HG03378 (cell line): ENCODE data around the gene PRAMEF2.
"Not testable (repeated sequence)": the region's sequence is repeated elsewhere in the genome, so short reads cannot be mapped to it uniquely, and the experiment has no call there.

Source experiments
- ATAC-seq: cut with Tn5 transposase; IDR thresholded peaks from one replicate; pipeline ENCODE4 v1.9.1; 2021; ENCODE audit warnings: mild to moderate bottlenecking, moderate library complexity; ENCODE audit not compliant: unreplicated experiment

The PRAMEF2 gene

DNA sequence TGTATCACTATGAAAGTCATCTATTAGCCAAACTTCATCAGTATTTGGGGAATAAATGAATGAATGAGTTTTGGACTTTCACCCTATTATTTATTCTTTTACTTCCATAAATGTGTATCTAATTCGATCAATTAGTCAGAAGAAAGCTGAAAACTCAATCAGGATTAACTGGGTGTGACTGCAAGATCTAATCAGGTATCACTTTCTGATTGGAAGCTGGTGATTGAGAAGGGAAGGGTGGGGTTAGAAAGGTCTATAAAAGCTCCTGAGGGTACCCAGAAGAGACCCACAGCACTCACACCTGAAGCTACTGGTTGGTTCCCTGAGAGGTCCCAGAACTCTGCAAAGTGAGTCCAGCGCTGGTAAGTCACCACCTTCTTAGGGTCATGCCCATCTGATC, at the start of gene PRAMEF2:
Gene PRAMEF2, plus strand, starts transcription at position 301 of the 400 bp plus-strand sequence. CDS start 1,924 bp downstream, outside the sequence.
- ATAC-seq, result not testable (repeated sequence)

- no peak for ATAC-seq
Observed at GRCh38 chr1:12809933-12810332, 47.0 kb upstream of the PRAMEF2 start.

DNA sequence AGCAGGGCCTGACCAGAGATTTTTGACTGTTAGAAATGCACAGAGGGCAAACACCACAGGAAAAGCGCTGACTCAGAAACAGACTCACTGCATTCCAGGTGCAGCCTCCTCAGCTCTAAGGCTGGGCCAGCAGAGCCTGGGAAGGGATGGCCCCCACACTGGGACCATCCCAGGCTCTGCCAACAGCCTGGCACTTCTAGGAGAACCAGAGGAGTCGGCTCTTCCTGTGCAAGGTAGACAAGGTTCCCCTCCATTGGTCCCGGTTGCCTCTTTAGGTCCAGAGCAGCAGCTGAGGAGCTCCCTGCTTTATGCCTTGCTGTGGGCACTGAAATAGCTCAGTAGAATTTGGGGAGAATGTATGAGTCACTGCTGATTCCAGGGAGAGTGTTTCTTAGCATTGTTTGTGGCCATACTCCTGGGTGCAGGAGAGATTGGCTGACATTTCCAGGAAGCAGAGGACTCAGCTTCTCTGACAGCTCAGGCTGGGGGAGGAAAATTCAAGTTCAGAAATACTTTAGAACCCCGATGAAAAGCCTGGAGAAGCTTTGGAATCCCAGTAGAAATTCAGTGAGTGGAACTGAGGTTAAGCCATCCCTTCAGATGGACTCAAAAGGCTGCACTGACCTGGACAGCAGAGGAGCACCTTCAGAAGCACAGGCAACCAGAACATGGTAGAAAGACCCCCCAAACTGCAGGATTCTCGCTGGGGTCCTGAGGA, 46.0 kb upstream of the PRAMEF2 start:
- ATAC-seq, result no peak

GRCh38 chr1:12811409-12811784, 45.5 kb upstream of the PRAMEF2 start:
- ATAC-seq, result no peak

GRCh38 chr1:12819061-12819460, 37.8 kb upstream of the PRAMEF2 start:
- ATAC-seq, result not testable (repeated sequence)

DNA sequence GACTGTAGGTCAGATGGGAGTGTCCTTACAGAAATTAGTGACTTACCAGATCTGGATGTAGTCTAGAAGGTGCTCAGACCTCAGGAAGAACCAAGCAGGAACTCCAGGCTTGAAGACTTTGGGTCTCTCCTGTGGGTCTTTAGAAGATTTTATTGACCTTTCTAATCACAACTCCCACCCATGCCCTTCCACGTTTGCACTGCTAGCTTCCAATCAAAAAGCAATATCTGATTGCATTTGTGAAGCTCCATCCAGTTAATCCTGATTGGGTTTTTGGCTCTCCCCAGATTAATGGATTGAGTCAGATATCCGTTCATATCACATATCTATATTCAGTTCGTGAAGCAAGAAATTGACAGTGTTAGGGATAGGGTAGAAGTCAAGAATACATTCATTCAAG, 25.6 kb upstream of the PRAMEF2 start, which contains the start of gene PRAMEF11:
Gene PRAMEF11, minus strand, starts transcription at position 101 of the 400 bp plus-strand sequence. CDS start 2,621 bp downstream, outside the sequence.
- ATAC-seq, result not testable (repeated sequence)

DNA sequence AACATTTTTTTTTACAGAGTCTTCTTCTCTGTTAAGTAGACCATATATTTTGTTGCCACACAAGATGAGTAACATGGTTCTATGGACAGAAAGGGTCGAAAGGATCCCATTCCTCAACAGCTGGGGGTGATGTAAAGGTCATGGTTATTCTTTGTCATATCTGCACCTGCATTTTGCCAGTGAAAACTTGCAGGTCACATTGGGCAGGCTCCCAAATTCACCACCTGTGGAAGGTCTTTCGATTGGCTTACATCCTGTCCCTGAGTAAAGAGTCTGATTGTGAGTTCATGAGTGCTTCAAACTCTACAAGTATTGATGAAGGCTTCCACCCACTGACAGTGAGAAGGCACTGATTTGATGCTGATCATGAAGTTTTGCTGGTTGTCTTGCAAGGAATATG, 23.6 kb upstream of the PRAMEF2 start:
- not testable (repeated sequence) for ATAC-seq

DNA sequence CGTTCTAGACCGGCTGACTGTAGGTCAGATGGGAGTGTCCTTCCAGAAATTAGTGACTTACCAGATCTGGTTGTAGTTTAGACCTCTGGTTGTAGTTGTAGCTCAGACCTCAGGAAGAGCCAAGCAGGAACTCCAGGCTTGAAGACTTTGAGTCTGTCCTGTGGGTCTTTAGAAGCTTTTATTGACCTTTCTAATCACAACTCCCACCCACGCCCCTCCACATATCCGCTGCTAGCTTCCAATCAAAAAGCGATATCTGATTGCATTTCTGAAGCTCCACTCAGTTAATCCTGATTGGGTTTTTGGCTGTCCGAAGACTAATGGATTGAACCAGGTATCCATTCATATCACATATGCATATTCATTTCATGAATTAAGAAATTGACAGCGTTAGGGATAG, 8.3 kb upstream of the PRAMEF2 start, which contains the start of gene HNRNPCL1:
Gene HNRNPCL1, minus strand, starts transcription at position 101 of the 400 bp plus-strand sequence. CDS start 431 bp downstream, outside the sequence.
- not testable (repeated sequence) for ATAC-seq

DNA sequence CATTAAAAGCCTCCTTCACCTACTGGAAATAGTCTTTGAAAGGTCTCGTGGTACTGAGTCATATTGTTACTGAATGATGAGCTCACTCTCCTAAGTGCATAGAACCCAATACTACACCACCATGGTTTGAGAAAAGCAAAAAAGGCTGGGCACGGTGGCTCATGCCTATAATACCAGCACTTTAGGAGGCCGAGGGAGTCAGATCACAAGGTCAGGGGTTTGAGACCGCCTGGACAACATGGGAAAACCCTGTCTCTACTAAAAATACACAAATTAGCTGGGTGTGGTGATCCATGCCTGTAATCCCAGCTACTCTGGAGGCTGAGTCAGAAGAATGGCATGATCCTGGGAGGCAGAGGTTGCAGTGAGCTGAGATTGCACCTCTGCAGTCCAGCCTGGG, 5.1 kb upstream of the PRAMEF2 start:
- no peak for ATAC-seq

DNA sequence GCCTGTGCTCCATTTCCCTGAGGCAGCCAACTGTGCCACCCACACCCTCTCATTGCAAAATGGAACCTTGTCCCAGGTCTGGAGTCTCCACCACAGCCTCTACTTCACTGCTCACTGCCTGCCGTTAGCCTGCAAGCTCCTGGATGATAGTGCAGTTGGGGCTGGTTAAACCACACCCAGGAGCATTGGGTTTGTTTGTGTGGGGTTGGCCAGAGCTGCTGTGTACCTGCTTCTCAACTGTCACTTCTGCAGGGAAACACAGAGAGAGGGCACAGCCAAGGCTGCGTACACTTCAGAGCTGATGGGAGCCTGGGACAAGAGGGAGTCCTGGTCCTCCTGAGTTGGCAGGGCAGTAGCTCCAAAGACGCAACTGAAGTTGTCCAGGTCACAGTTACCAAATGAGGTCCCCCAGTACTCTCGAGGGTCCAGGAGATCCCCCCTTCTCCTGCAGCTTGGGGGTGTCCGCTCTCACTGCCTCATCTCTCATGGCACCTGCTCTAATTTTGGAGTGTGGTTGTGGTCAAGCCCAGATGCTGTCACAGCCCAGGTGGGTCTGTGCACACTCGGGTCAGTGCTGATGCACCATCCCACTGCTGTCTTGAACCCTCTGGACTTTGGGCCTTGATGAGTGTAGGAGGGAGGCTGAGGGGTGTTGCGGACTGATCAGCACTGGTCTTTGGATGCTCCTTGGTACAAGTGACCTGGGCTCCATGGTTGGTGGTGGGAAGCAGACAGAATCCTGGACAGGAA, 6.4 kb downstream of the PRAMEF2 start:
- ATAC-seq, result not testable (repeated sequence)

DNA sequence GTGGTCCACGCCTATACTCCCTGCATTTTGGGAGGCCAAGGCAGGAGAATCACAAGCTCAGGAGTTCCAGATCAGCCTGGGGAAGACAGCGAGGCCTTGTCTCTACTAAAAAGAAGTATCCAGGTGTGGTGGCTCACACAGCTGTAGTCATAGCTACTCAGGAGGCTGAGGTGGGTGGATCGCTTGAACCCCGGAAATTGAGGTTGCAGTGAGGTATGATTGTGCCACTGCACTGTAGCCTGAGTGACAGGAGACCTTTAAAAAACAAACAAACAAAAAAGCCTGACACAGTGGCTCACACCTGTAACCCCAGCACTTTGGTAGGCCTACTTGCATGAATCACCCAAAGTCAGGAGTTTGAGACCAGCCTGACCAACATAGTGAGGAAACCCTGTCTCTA, 21.6 kb downstream of the PRAMEF2 start:
- not testable (repeated sequence) for ATAC-seq

GRCh38 chr1:12886101-12886500, 29.2 kb downstream of the PRAMEF2 start, which contains the start of gene PRAMEF4:
TSS of gene PRAMEF4 (minus strand) at chr1:12886201. CDS start at chr1:12883394, 2,807 bp downstream.
- not testable (repeated sequence) for ATAC-seq

DNA sequence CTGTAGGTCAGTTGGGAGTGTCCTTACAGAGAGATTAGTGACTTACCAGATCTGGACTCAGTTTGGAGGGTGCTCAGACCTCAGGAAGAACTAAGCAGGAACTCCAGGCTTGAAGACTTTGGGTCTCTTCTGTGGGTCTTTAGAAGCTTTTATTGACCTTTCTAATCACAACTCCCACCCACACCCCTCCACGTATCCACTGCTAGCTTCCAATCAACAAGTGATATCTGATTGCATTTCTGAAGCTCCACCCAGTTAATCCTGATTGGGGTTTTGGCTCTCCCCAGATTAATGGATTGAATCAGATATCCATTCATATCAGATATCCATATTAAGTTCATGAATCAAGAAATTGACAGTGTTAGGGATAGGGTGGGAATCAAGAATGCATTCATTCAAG, 41.3 kb downstream of the PRAMEF2 start, which contains the start of gene PRAMEF10:
Gene PRAMEF10, minus strand, starts transcription at position 101 of the 400 bp plus-strand sequence. CDS start 2,423 bp downstream, outside the sequence.
- ATAC-seq, result not testable (repeated sequence)

DNA sequence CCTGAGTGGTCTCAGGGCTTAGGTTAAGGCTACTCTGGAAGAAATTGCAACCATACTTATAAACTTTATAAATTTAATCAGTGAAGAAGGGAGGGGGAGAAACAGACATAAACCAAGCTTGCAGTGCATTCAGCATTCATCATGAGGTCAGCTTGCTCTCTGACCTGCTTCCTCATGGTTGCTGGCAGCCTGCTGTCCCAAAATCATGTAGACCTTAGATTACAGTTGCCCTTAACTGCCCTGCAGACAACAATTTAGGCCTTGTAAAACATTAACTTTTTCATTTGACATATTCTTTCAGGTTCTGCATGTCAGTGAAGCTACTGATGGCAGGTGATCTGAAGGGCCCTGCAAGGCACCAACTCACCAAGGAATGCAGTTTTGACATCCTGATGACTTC, 42.3 kb downstream of the PRAMEF2 start:
- not testable (repeated sequence) for ATAC-seq

DNA sequence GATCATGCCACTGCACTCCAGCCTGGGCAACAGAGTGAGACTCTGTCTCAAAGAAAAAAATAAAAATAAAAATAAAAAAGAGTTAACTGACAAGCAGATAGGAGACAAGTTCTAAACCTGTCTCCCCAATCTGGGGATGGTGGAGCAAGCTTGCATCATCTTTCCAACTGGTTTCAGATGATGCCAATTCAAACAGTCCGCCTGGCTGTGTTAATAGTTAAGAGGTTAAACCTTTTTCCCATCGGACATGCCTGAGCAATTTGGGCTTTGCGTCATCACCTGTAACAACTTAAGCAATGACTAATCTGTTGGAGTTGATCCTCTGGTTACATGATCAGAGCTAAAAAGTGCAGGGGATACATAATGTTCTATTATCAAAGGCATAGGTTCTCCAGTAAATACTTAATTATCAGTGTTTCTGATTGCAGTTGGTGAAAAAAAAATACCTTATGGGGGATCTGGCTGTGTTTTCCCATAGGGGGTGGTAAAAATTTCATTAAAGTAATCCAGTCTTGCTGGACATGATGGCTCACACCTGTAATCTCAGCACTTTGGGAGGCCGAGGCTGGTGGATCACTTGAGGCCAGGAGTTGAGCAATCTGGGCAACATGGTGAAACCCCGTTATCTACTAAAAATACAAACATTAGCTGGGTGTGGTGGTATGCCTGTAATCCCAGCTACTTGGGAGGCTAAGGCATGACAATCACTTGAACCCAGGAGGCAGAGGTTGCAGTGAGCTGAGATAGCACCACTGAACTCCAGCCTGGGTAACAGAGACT, 47.1 kb downstream of the PRAMEF2 start:
- ATAC-seq, result not testable (repeated sequence)
